Measurements from ENCODE around the gene LUC7L2. TPM values are rescaled to one million over a fixed set of nuclear protein-coding genes. Genes with fewer than 3 reads are reported as not detected.
A peak's percentile ranks its signal among the peaks of the same experiment; 100 is the strongest.
"Not testable (repeated sequence)": the region's sequence is repeated elsewhere in the genome, so short reads cannot be mapped to it uniquely, and the experiment has no call there.

The LUC7L2 gene
- total RNA-seq, 1 experiment from 2014 or later = 145 TPM

- Mint-ChIP-seq H3K27ac (ENCODE audit: low read depth, unreplicated experiment) (no peak overlapping the region), H3K4me3 (ENCODE audit: unreplicated experiment) (no peak overlapping the region), H3K4me1 (ENCODE audit: insufficient read depth, unreplicated experiment) (peaks cover 18% of the 10 kb centered on the region), H3K27me3 (ENCODE audit: insufficient read depth, unreplicated experiment) (no peaks in the 10 kb centered on the region), H3K36me3 (ENCODE audit: insufficient read depth, unreplicated experiment) (peaks cover 51% of the 10 kb centered on the region), H3K9me3 (ENCODE audit: unreplicated experiment) (no peaks in the 10 kb centered on the region)
- DNase-seq (ENCODE audit: unreplicated experiment) = peak; percentile 33
- no peak for TF ChIP-seq CTCF (IDR thresholded peaks at IDR 0.05; ENCODE audit: unreplicated experiment)
- intact Hi-C loops (cut with micrococcal nuclease) = no loop called here
- no TSS peak for BruUV-seq (replicated peaks)
- ChIA-PET CTCF (interaction anchor here (0.7 kb wide), 1 partner anchor 238 kb away, joined by 3 read pairs; no protein-coding TSS in a partner anchor), POLR2A (interaction anchor here (1.2 to 2.6 kb wide), 3 partner anchors 9 to 15 kb away, joined by 4 to 14 read pairs (median 7); no protein-coding TSS in a partner anchor)
Observed at GRCh38 chr7:139355320-139355719, 4.4 kb upstream of the LUC7L2 start.

- POLR2A ChIA-PET = interaction anchor here (1.2 to 3.8 kb wide), 6 partner anchors 10 to 125 kb away, joined by 3 to 53 read pairs (median 20); partner anchors contain the start of genes FMC1 and UBN2
- BruUV-seq (replicated peaks); intact Hi-C loops (cut with micrococcal nuclease); DNase-seq (ENCODE audit: unreplicated experiment); H3K9me3 Mint-ChIP-seq (ENCODE audit: unreplicated experiment); H3K27me3 Mint-ChIP-seq (ENCODE audit: insufficient read depth, unreplicated experiment): not testable (repeated sequence)
- Mint-ChIP-seq H3K4me3 (ENCODE audit: unreplicated experiment) (peak overlapping the region; percentile 99), H3K36me3 (ENCODE audit: insufficient read depth, unreplicated experiment) (peaks cover 39% of the 10 kb centered on the region), H3K27ac (ENCODE audit: low read depth, unreplicated experiment) (peak overlapping the region; percentile 96), H3K4me1 (ENCODE audit: insufficient read depth, unreplicated experiment) (peaks cover 26% of the 10 kb centered on the region)
- CTCF ChIA-PET = interaction anchor here (0.6 kb wide), 1 partner anchor 30 kb away, joined by 3 read pairs; no protein-coding TSS in a partner anchor
Observed at GRCh38 chr7:139357729-139358506, 1.8 kb upstream of the LUC7L2 start.

- Mint-ChIP-seq H3K9me3 (ENCODE audit: unreplicated experiment) (no peaks in the 10 kb centered on the region), H3K27me3 (ENCODE audit: insufficient read depth, unreplicated experiment) (no peaks in the 10 kb centered on the region), H3K27ac (ENCODE audit: low read depth, unreplicated experiment) (peak overlapping the region; percentile 96), H3K4me1 (ENCODE audit: insufficient read depth, unreplicated experiment) (peaks cover 29% of the 10 kb centered on the region), H3K4me3 (ENCODE audit: unreplicated experiment) (peak overlapping the region; percentile 99), H3K36me3 (ENCODE audit: insufficient read depth, unreplicated experiment) (peaks cover 43% of the 10 kb centered on the region)
- intact Hi-C loops (cut with micrococcal nuclease) = loop anchor here (1.0 kb wide), 1 partner anchor 18 kb away; no protein-coding TSS in a partner anchor
- no peak for TF ChIP-seq CTCF (IDR thresholded peaks at IDR 0.05; ENCODE audit: unreplicated experiment)
- ChIA-PET CTCF (interaction anchor here (0.6 kb wide), 1 partner anchor 30 kb away, joined by 3 read pairs; no protein-coding TSS in a partner anchor), POLR2A (interaction anchor here (0.6 to 3.8 kb wide), 16 partner anchors 9 to 818 kb away, joined by 3 to 53 read pairs (median 6); partner anchors contain the start of genes FMC1, KDM7A, UBN2 and ZC3HAV1)
- peak; percentile 35 for DNase-seq (ENCODE audit: unreplicated experiment)
- BruUV-seq (replicated peaks) = TSS peak; percentile 90
Observed at GRCh38 chr7:139358541-139359365, 941 bp upstream of the LUC7L2 start.

GRCh38 chr7:139360210-139360947 lies 685 bp downstream of the LUC7L2 start:
- H3K9me3 Mint-ChIP-seq (ENCODE audit: unreplicated experiment) = no peaks in the 10 kb centered on the region
- intact Hi-C loops (cut with micrococcal nuclease) = no loop called here
- CTCF ChIA-PET = interaction anchor here (0.9 kb wide), 1 partner anchor 258 kb away, joined by 3 read pairs; no protein-coding TSS in a partner anchor
- TSS peak; percentile 34 for BruUV-seq (replicated peaks)
- peaks cover 48% of the 10 kb centered on the region for H3K36me3 Mint-ChIP-seq (ENCODE audit: insufficient read depth, unreplicated experiment)
- POLR2A ChIA-PET = interaction anchor here (0.7 to 3.8 kb wide), 26 partner anchors 9 to 816 kb away, joined by 3 to 53 read pairs (median 5); partner anchors contain the start of genes FMC1, HIPK2, KDM7A and UBN2
- H3K27ac Mint-ChIP-seq (ENCODE audit: low read depth, unreplicated experiment) = peak overlapping the region; percentile 96
- H3K4me1 Mint-ChIP-seq (ENCODE audit: insufficient read depth, unreplicated experiment) = peaks cover 31% of the 10 kb centered on the region
- peak overlapping the region; percentile 99 for H3K4me3 Mint-ChIP-seq (ENCODE audit: unreplicated experiment)
- peak; percentile 97 for DNase-seq (ENCODE audit: unreplicated experiment)
- no peaks in the 10 kb centered on the region for H3K27me3 Mint-ChIP-seq (ENCODE audit: insufficient read depth, unreplicated experiment)
- no peak for TF ChIP-seq CTCF (IDR thresholded peaks at IDR 0.05; ENCODE audit: unreplicated experiment)
